Liver (tissue), 9 donors: ENCODE data around the gene CDH4. TPM values are rescaled to one million over a fixed set of nuclear protein-coding genes. Genes with fewer than 3 reads are reported as not detected.

Experiments
- DNase-seq: peaks from one replicate; pipeline ENCODE4 v3.0.0-alpha.2; 2017; ENCODE audit warnings: low spot score
- H3K27ac ChIP-seq, 2 donors: one replicate each; pipeline ENCODE4 v1.7.0; 2013; ENCODE audit warnings: inconsistent platforms in 2 of 2, low read length in 2 of 2, control low read depth in 1 of 2, low read depth in 1 of 2, mild to moderate bottlenecking in 1 of 2
- H3K27me3 ChIP-seq, 4 donors: one replicate each; pipeline versions ENCODE4 v1.6.1 to v1.7.0; 2013; ENCODE audit warnings: low read length in 3 of 4, inconsistent platforms in 1 of 4, mild to moderate bottlenecking in 1 of 4, moderate library complexity in 1 of 4; ENCODE audit not compliant: control insufficient read depth in 4 of 4, insufficient read depth in 4 of 4
- H3K36me3 ChIP-seq, 4 donors: one replicate each; pipeline versions ENCODE4 v1.6.1 to v1.7.0; 2013; ENCODE audit warnings: low read length in 3 of 4, mild to moderate bottlenecking in 3 of 4, low read depth in 1 of 4, moderate library complexity in 1 of 4; ENCODE audit not compliant: control insufficient read depth in 4 of 4, insufficient read depth in 3 of 4
- H3K4me1 ChIP-seq, 4 donors: one replicate each; pipeline versions ENCODE4 v1.6.1 to v1.7.0; 2013; ENCODE audit warnings: low read length in 3 of 4, mild to moderate bottlenecking in 3 of 4, moderate library complexity in 1 of 4; ENCODE audit not compliant: control insufficient read depth in 4 of 4, insufficient read depth in 4 of 4
- H3K4me3 ChIP-seq, 3 donors: one replicate each; pipeline versions ENCODE4 v1.6.1 to v1.7.0; 2013; ENCODE audit warnings: low read length in 3 of 3, control low read depth in 1 of 3, low read depth in 1 of 3, mild to moderate bottlenecking in 1 of 3
- H3K9ac ChIP-seq, 2 donors: one replicate each; pipeline ENCODE4 v1.7.0; 2013; ENCODE audit warnings: low read length in 2 of 2, mild to moderate bottlenecking in 2 of 2, moderate library complexity in 2 of 2, control low read depth in 1 of 2, low read depth in 1 of 2
- H3K9me3 ChIP-seq, 4 donors: one replicate each; pipeline versions ENCODE4 v1.6.1 to v1.7.0; 2013; ENCODE audit warnings: low read length in 3 of 4; ENCODE audit not compliant: control insufficient read depth in 4 of 4
- ATF3 ChIP-seq: IDR thresholded peaks from 2 replicates; pipeline ENCODE4 v1.6.1; 2016; ENCODE audit warnings: antibody characterized with exemption
- CTCF ChIP-seq: fragments of 150-350 bp; IDR thresholded peaks from 2 replicates; pipeline ENCODE4 v1.5.1; 2017; ENCODE audit warnings: improper control_type of control experiment, low read depth, low read length; ENCODE audit not compliant: missing input control
- EGR1 ChIP-seq, 2 donors: IDR thresholded peaks; 2 replicates each; pipeline ENCODE4 v1.6.1; 2016 to 2018; ENCODE audit warnings: antibody characterized with exemption in 2 of 2, low read depth in 2 of 2
- FOXA1 ChIP-seq: IDR thresholded peaks from 2 replicates; pipeline ENCODE4 v1.6.1; 2016; ENCODE audit warnings: antibody characterized with exemption
- FOXA2 ChIP-seq: IDR thresholded peaks from 2 replicates; pipeline ENCODE4 v1.6.1; 2016; ENCODE audit warnings: antibody characterized with exemption
- GABPA ChIP-seq, 2 donors: IDR thresholded peaks in 1 of 2; conservative IDR thresholded peaks in 1 of 2; 2 replicates each; pipeline ENCODE4 v1.6.1; 2016; ENCODE audit warnings: antibody characterized with exemption in 2 of 2, mild to moderate bottlenecking in 1 of 2, moderate library complexity in 1 of 2
- HNF4A ChIP-seq, 2 donors: conservative IDR thresholded peaks; 2 replicates each; pipeline ENCODE4 v1.6.1; 2016; ENCODE audit warnings: antibody characterized with exemption in 2 of 2, mild to moderate bottlenecking in 2 of 2
- HNF4G ChIP-seq: IDR thresholded peaks from 2 replicates; pipeline ENCODE4 v1.6.1; 2016; ENCODE audit warnings: antibody characterized with exemption
- JUND ChIP-seq, 2 donors: IDR thresholded peaks; 2 replicates each; pipeline ENCODE4 v1.6.1; 2016; ENCODE audit warnings: antibody characterized with exemption in 2 of 2
- MAX ChIP-seq: IDR thresholded peaks from 2 replicates; pipeline ENCODE4 v1.6.1; 2016; ENCODE audit warnings: antibody characterized with exemption
- NR2F2 ChIP-seq: IDR thresholded peaks from 2 replicates; pipeline ENCODE4 v1.6.1; 2016; ENCODE audit warnings: antibody characterized with exemption
- RAD21 ChIP-seq, 2 donors: IDR thresholded peaks; 2 replicates each; pipeline ENCODE4 v1.6.1; 2016; ENCODE audit warnings: antibody characterized with exemption in 2 of 2, mild to moderate bottlenecking in 2 of 2
- RXRA ChIP-seq, 2 donors: IDR thresholded peaks; 2 replicates each; pipeline ENCODE4 v1.6.1; 2017 to 2018; ENCODE audit warnings: antibody characterized with exemption in 2 of 2, mild to moderate bottlenecking in 1 of 2
- SP1 ChIP-seq: IDR thresholded peaks from 2 replicates; pipeline ENCODE4 v1.6.1; 2018; ENCODE audit warnings: antibody characterized with exemption, mild to moderate bottlenecking
- TAF1 ChIP-seq: conservative IDR thresholded peaks from 2 replicates; pipeline ENCODE4 v1.6.1; 2016; ENCODE audit warnings: antibody characterized with exemption, mild to moderate bottlenecking
- YY1 ChIP-seq: IDR thresholded peaks from 2 replicates; pipeline ENCODE4 v1.6.1; 2016; ENCODE audit warnings: antibody characterized with exemption, mild to moderate bottlenecking
- ZBTB33 ChIP-seq: IDR thresholded peaks from 2 replicates; pipeline ENCODE4 v1.6.1; 2016; ENCODE audit warnings: antibody characterized with exemption
- WGBS: extraction: QIAGEN DNeasy Blood & Tissue Kit; methylation state at CpG from one replicate; pipeline ENCODE4 v1.1.7; 2013; 5-methylcytosine and 5-hydroxymethylcytosine counted together
- polyA plus RNA-seq, 2 donors: library from polyadenylated mRNA; stranded (reverse) in 1 of 2; unstranded in 1 of 2; fragments of 200-250 nt in 1 of 2; fragments of >200 nt in 1 of 2; fragmentation: Nextera tagmentation in 1 of 2; extraction: Ambion mirVana in 1 of 2; gene quantifications; one replicate each; pipeline versions ENCODE4 v1.2.1 to v1.2.3, GENCODE V29; 2013 to 2015
- total RNA-seq, 2 donors: library from RNA; depleted of rRNA; stranded (reverse); fragments of >200 nt; gene quantifications; one replicate each; pipeline ENCODE4 v1.2.3, GENCODE V29; 2014
- TF ChIP-seq, protein P1 (sequence below): IDR thresholded peaks from 2 replicates; pipeline ENCODE4 v1.6.1; 2016; ENCODE audit warnings: antibody characterized with exemption, mild to moderate bottlenecking
- donor health status: healthy.
- donor health status: healthy.
- donor health status: healthy.
- donor health status: healthy.
- donor health status: healthy.

CDH4 gene
- total and polyA plus RNA-seq, 4 donors = 0.03 to 0.25 (median 0.19) TPM; not detected in 1

GRCh38 chr20:61253640-61254511 is 1.8 kb downstream of the CDH4 start:
- 7% methylated on average over 62 of the region's 62 CpGs for WGBS
- H3K4me3 ChIP-seq = peak overlapping the region in 1 of 3 donors; percentile 33

More at GRCh38 chr20:61253640-61254511, 1.8 kb downstream of the CDH4 start:
- peaks cover 0 to 23% (median 14%) of the 10 kb centered on the region in 4 donors for H3K27me3 ChIP-seq
- TF ChIP-seq JUND (IDR thresholded peaks at IDR 0.05) (no peak), CTCF (no peak), MAX (no peak), ZBTB33 (no peak), EGR1 (IDR thresholded peaks at IDR 0.05; ENCODE audit: low read depth in 2 of 2) (no peak), ATF3 (no peak), NR2F2 (no peak), RAD21 (IDR thresholded peaks at IDR 0.05) (no peak), TAF1 (no peak), HNF4A (conservative IDR thresholded peaks at IDR 0.05) (no peak), HNF4G (no peak), RXRA (IDR thresholded peaks at IDR 0.05) (no peak), SP1 (no peak), FOXA2 (no peak), FOXA1 (no peak), YY1 (no peak), GABPA (IDR thresholded peaks at IDR 0.05 in 1 of 2, conservative IDR thresholded peaks at IDR 0.05 in 1 of 2) (no peak)
- TF ChIP-seq, protein P1, sequence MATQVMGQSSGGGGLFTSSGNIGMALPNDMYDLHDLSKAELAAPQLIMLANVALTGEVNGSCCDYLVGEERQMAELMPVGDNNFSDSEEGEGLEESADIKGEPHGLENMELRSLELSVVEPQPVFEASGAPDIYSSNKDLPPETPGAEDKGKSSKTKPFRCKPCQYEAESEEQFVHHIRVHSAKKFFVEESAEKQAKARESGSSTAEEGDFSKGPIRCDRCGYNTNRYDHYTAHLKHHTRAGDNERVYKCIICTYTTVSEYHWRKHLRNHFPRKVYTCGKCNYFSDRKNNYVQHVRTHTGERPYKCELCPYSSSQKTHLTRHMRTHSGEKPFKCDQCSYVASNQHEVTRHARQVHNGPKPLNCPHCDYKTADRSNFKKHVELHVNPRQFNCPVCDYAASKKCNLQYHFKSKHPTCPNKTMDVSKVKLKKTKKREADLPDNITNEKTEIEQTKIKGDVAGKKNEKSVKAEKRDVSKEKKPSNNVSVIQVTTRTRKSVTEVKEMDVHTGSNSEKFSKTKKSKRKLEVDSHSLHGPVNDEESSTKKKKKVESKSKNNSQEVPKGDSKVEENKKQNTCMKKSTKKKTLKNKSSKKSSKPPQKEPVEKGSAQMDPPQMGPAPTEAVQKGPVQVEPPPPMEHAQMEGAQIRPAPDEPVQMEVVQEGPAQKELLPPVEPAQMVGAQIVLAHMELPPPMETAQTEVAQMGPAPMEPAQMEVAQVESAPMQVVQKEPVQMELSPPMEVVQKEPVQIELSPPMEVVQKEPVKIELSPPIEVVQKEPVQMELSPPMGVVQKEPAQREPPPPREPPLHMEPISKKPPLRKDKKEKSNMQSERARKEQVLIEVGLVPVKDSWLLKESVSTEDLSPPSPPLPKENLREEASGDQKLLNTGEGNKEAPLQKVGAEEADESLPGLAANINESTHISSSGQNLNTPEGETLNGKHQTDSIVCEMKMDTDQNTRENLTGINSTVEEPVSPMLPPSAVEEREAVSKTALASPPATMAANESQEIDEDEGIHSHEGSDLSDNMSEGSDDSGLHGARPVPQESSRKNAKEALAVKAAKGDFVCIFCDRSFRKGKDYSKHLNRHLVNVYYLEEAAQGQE = no peak
- no peak overlapping the region for H3K9ac ChIP-seq
- H3K27ac ChIP-seq = no peak overlapping the region
- H3K4me1 ChIP-seq = peaks cover 0 to 19% (median 3%) of the 10 kb centered on the region in 4 donors
- H3K9me3 ChIP-seq = no peaks in the 10 kb centered on the region
- DNase-seq = no peak
- no peaks in the 10 kb centered on the region for H3K36me3 ChIP-seq
